ENCODE results near the gene C16orf87. TPM values are rescaled to one million over a fixed set of nuclear protein-coding genes. Genes with fewer than 3 reads are reported as not detected.

Gene C16orf87
- total and polyA plus RNA-seq, 4 donors: 4.1 to 12.9 (median 5.3) TPM

DNA sequence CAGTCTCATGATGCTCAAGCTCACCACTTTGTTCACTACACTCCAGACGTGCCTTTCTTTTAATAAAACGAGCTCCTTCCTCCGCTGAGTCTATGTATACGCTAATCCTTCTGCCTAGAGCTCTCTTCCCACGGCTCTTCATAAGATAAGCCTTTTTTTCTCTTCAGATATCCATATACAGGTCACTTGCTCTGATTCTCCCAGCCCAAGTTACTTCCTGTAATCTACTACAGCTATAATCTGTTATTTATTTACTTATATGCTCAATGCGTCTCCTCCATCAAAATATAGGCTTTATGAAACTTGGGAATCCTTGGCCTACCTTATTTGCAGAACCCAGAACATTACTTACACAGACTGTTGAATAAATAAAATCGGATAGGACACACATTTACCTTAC lies 17.4 kb downstream of the C16orf87 start:
- Histone ChIP-seq H3K4me3 (ENCODE audit: low read depth in 1 of 3, low read length in 3 of 3) (no peak overlapping the region), H3K9ac (ENCODE audit: low read depth in 1 of 2, low read length in 2 of 2) (no peak overlapping the region), H3K9me3 (ENCODE audit: control insufficient read depth in 4 of 4, low read length in 3 of 4) (no peaks in the 10 kb centered on the region), H3K27ac (ENCODE audit: low read depth in 1 of 2, low read length in 2 of 2) (no peak overlapping the region), H3K27me3 (ENCODE audit: control insufficient read depth in 4 of 4, insufficient read depth in 4 of 4, low read length in 3 of 4) (no peaks in the 10 kb centered on the region), H3K36me3 (ENCODE audit: control insufficient read depth in 4 of 4, insufficient read depth in 3 of 4, low read depth in 1 of 4, low read length in 3 of 4) (no peaks in the 10 kb centered on the region), H3K4me1 (ENCODE audit: control insufficient read depth in 4 of 4, insufficient read depth in 4 of 4, low read length in 3 of 4) (peaks cover 4 to 19% (median 18%) of the 10 kb centered on the region in 4 donors)
- TF ChIP-seq NR2F2 (IDR thresholded peaks at IDR 0.05) (no peak), GABPA (IDR thresholded peaks at IDR 0.05 in 1 of 2, conservative IDR thresholded peaks at IDR 0.05 in 1 of 2) (no peak), SP1 (IDR thresholded peaks at IDR 0.05) (no peak), HNF4A (conservative IDR thresholded peaks at IDR 0.05) (no peak), YY1 (IDR thresholded peaks at IDR 0.05) (no peak), FOXA2 (IDR thresholded peaks at IDR 0.05) (no peak), TAF1 (conservative IDR thresholded peaks at IDR 0.05) (no peak), EGR1 (IDR thresholded peaks at IDR 0.05; ENCODE audit: low read depth in 2 of 2) (no peak), FOXA1 (IDR thresholded peaks at IDR 0.05) (no peak), JUND (IDR thresholded peaks at IDR 0.05) (no peak), RAD21 (IDR thresholded peaks at IDR 0.05) (no peak), RXRA (IDR thresholded peaks at IDR 0.05) (no peak)
- TF ChIP-seq, protein P1, sequence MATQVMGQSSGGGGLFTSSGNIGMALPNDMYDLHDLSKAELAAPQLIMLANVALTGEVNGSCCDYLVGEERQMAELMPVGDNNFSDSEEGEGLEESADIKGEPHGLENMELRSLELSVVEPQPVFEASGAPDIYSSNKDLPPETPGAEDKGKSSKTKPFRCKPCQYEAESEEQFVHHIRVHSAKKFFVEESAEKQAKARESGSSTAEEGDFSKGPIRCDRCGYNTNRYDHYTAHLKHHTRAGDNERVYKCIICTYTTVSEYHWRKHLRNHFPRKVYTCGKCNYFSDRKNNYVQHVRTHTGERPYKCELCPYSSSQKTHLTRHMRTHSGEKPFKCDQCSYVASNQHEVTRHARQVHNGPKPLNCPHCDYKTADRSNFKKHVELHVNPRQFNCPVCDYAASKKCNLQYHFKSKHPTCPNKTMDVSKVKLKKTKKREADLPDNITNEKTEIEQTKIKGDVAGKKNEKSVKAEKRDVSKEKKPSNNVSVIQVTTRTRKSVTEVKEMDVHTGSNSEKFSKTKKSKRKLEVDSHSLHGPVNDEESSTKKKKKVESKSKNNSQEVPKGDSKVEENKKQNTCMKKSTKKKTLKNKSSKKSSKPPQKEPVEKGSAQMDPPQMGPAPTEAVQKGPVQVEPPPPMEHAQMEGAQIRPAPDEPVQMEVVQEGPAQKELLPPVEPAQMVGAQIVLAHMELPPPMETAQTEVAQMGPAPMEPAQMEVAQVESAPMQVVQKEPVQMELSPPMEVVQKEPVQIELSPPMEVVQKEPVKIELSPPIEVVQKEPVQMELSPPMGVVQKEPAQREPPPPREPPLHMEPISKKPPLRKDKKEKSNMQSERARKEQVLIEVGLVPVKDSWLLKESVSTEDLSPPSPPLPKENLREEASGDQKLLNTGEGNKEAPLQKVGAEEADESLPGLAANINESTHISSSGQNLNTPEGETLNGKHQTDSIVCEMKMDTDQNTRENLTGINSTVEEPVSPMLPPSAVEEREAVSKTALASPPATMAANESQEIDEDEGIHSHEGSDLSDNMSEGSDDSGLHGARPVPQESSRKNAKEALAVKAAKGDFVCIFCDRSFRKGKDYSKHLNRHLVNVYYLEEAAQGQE (IDR thresholded peaks at IDR 0.05): no peak
- TF ChIP-seq, protein P2, sequence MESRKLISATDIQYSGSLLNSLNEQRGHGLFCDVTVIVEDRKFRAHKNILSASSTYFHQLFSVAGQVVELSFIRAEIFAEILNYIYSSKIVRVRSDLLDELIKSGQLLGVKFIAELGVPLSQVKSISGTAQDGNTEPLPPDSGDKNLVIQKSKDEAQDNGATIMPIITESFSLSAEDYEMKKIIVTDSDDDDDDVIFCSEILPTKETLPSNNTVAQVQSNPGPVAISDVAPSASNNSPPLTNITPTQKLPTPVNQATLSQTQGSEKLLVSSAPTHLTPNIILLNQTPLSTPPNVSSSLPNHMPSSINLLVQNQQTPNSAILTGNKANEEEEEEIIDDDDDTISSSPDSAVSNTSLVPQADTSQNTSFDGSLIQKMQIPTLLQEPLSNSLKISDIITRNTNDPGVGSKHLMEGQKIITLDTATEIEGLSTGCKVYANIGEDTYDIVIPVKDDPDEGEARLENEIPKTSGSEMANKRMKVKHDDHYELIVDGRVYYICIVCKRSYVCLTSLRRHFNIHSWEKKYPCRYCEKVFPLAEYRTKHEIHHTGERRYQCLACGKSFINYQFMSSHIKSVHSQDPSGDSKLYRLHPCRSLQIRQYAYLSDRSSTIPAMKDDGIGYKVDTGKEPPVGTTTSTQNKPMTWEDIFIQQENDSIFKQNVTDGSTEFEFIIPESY (IDR thresholded peaks at IDR 0.05): no peak
- TF ChIP-seq, protein P3, sequence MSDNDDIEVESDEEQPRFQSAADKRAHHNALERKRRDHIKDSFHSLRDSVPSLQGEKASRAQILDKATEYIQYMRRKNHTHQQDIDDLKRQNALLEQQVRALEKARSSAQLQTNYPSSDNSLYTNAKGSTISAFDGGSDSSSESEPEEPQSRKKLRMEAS (IDR thresholded peaks at IDR 0.05): no peak
- TF ChIP-seq, protein P4, sequence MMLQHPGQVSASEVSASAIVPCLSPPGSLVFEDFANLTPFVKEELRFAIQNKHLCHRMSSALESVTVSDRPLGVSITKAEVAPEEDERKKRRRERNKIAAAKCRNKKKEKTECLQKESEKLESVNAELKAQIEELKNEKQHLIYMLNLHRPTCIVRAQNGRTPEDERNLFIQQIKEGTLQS (IDR thresholded peaks at IDR 0.05): no peak
- WGBS: 90% methylated on average over 7 of the region's 7 CpGs
- DNase-seq (ENCODE audit: low spot score): no peak

DNA sequence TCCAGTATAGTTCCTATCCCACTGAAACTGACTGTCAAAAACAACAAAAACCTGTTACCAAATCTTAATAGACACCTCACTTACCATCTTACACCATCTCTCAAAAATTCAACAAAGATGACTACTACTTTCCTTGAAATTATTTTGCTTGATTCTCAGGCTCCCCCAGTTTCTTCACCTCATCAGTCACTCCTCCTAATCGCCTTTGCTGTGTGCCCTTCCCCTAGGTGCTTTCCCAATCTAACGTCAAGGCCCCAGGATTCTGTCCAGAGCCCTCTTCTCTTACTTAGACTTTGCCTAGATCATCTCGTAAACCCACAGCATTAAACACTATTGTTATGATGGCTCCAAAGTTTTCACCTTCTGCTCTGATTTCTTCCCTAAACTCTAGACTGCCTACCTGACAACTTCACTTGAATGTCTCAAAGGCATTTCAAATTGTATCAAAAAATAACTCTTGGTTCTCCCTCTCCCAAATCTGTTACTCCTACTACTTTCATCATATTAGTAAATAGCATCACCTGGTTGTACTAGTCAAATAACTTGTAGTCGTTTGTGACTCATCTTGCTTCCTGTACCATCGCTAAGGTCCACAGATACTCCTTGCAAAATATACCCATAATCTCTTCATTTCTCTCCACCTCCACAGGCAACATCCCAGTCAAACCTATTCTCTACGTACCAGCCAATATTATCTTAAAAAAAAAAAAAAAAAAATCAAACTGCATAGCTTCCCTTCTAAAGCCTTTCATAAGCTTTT lies 18.0 kb downstream of the C16orf87 start:
- H3K36me3 ChIP-seq (ENCODE audit: control insufficient read depth in 4 of 4, insufficient read depth in 3 of 4, low read depth in 1 of 4, low read length in 3 of 4): no peaks in the 10 kb centered on the region
- peaks cover 4 to 19% (median 18%) of the 10 kb centered on the region in 4 donors for H3K4me1 ChIP-seq (ENCODE audit: control insufficient read depth in 4 of 4, insufficient read depth in 4 of 4, low read length in 3 of 4)
- no peak overlapping the region for H3K9ac ChIP-seq (ENCODE audit: low read depth in 1 of 2, low read length in 2 of 2)
- no peaks in the 10 kb centered on the region for H3K9me3 ChIP-seq (ENCODE audit: control insufficient read depth in 4 of 4, low read length in 3 of 4)
- H3K27ac ChIP-seq (ENCODE audit: low read depth in 1 of 2, low read length in 2 of 2): no peak overlapping the region
- H3K27me3 ChIP-seq (ENCODE audit: control insufficient read depth in 4 of 4, insufficient read depth in 4 of 4, low read length in 3 of 4): no peaks in the 10 kb centered on the region
- DNase-seq (ENCODE audit: low spot score): no peak
- H3K4me3 ChIP-seq (ENCODE audit: low read depth in 1 of 3, low read length in 3 of 3): no peak overlapping the region
- WGBS: 86% methylated on average over 6 of the region's 6 CpGs
- no peak for TF ChIP-seq HNF4A (conservative IDR thresholded peaks at IDR 0.05)
- TF ChIP-seq, protein P5, sequence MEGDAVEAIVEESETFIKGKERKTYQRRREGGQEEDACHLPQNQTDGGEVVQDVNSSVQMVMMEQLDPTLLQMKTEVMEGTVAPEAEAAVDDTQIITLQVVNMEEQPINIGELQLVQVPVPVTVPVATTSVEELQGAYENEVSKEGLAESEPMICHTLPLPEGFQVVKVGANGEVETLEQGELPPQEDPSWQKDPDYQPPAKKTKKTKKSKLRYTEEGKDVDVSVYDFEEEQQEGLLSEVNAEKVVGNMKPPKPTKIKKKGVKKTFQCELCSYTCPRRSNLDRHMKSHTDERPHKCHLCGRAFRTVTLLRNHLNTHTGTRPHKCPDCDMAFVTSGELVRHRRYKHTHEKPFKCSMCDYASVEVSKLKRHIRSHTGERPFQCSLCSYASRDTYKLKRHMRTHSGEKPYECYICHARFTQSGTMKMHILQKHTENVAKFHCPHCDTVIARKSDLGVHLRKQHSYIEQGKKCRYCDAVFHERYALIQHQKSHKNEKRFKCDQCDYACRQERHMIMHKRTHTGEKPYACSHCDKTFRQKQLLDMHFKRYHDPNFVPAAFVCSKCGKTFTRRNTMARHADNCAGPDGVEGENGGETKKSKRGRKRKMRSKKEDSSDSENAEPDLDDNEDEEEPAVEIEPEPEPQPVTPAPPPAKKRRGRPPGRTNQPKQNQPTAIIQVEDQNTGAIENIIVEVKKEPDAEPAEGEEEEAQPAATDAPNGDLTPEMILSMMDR (IDR thresholded peaks at IDR 0.05; ENCODE audit: low read depth, low read length, missing input control): no peak
- no peak for TF ChIP-seq NR2F2 (IDR thresholded peaks at IDR 0.05)
- no peak for TF ChIP-seq HNF4G (IDR thresholded peaks at IDR 0.05)
- TF ChIP-seq, protein P3 (IDR thresholded peaks at IDR 0.05): no peak
- TF ChIP-seq, protein P4 (IDR thresholded peaks at IDR 0.05): no peak
- TF ChIP-seq GABPA (IDR thresholded peaks at IDR 0.05 in 1 of 2, conservative IDR thresholded peaks at IDR 0.05 in 1 of 2): no peak
- TF ChIP-seq JUND (IDR thresholded peaks at IDR 0.05): no peak
- TF ChIP-seq TAF1 (conservative IDR thresholded peaks at IDR 0.05): no peak
- TF ChIP-seq, protein P2 (IDR thresholded peaks at IDR 0.05): no peak
